GM20000 (cell line): Measurements from ENCODE around the gene UBFD1.
"Not testable (repeated sequence)": the region's sequence is repeated elsewhere in the genome, so short reads cannot be mapped to it uniquely, and the experiment has no call there.

ENCODE experiments used
- DNase-seq: peaks from one replicate; pipeline ENCODE4 v3.0.0; 2012; ENCODE audit warnings: low spot score
- CTCF ChIP-seq: IDR thresholded peaks from 2 replicates; pipeline ENCODE4 v1.5.1; 2012; ENCODE audit warnings: mild to moderate bottlenecking, control low read depth; ENCODE audit errors: extremely low read depth, missing control alignments

The UBFD1 gene

GRCh38 chr16:23556881-23557778 lies at the start of gene UBFD1, which contains the start of gene EARS2:
Gene UBFD1 (plus strand): TSS chr16:23557727. CDS start chr16:23557743, 16 bp downstream.
Gene EARS2 (minus strand): TSS chr16:23557350. CDS start chr16:23557343, 7 bp downstream.
- DNase-seq, result peak; percentile 96
- TF ChIP-seq CTCF, result peak; percentile 76

GRCh38 chr16:23508589-23509440 lies 48.7 kb upstream of the UBFD1 start:
- DNase-seq, result no peak
- TF ChIP-seq CTCF, result no peak

- DNase-seq, result no peak
- TF ChIP-seq CTCF, result no peak
Measured at GRCh38 chr16:23509441-23509754, 48.1 kb upstream of the UBFD1 start.

GRCh38 chr16:23509782-23510163 lies 47.8 kb upstream of the UBFD1 start:
- no peak for TF ChIP-seq CTCF
- peak; percentile 45 for DNase-seq

GRCh38 chr16:23510164-23510914 lies 47.2 kb upstream of the UBFD1 start, which contains the start of gene GGA2:
Gene GGA2 (minus strand): TSS chr16:23510494. CDS start chr16:23510411, 83 bp downstream.
- peak; percentile 93 for DNase-seq
- TF ChIP-seq CTCF, result peak; percentile 5

- DNase-seq, result not testable (repeated sequence)
Measured at GRCh38 chr16:23510915-23511270, 46.6 kb upstream of the UBFD1 start.

GRCh38 chr16:23511731-23512130 lies 45.8 kb upstream of the UBFD1 start:
- no peak for DNase-seq
- no peak for TF ChIP-seq CTCF
